GM12878 (cell line): ENCODE measurements around the gene DYNLT4. TPM values are rescaled to one million over a fixed set of nuclear protein-coding genes. Genes with fewer than 3 reads are reported as not detected.

ENCODE experiments used
- CBX5 ChIP-seq: sonication (generic); IDR thresholded peaks from 2 replicates; pipeline ENCODE4 v1.6.1; 2016; ENCODE audit warnings: low read depth, moderate library complexity, mild to moderate bottlenecking, inconsistent platforms
- CHD1 ChIP-seq: IDR thresholded peaks from 2 replicates; pipeline ENCODE4 v1.6.1; 2012; ENCODE audit warnings: low read depth, low read length, improper control_type of control experiment
- EED ChIP-seq: sonication (generic); IDR thresholded peaks from 2 replicates; pipeline ENCODE4 v1.6.1; 2016; ENCODE audit warnings: antibody characterized with exemption, low read depth
- ESRRA ChIP-seq: IDR thresholded peaks from 2 replicates; pipeline ENCODE4 v1.6.1; 2012; ENCODE audit warnings: mild to moderate bottlenecking, low read length, improper control_type of control experiment
- EZH2 ChIP-seq: IDR thresholded peaks from 2 replicates; pipeline ENCODE4 v1.6.1; 2012; ENCODE audit warnings: low read depth, mild to moderate bottlenecking, control low read depth, inconsistent platforms, low read length, borderline replicate concordance; ENCODE audit not compliant: control insufficient read depth
- MEF2A ChIP-seq: IDR thresholded peaks from 2 replicates; pipeline ENCODE4 v1.6.1; 2011; ENCODE audit warnings: low read depth, mild to moderate bottlenecking, low read length, moderate library complexity; ENCODE audit not compliant: insufficient read depth
- NR2C1 ChIP-seq: fragments of 450-650 bp; IDR thresholded peaks from 2 replicates; pipeline ENCODE4 v1.6.1; 2017; ENCODE audit warnings: antibody characterized with exemption, mild to moderate bottlenecking, moderate library complexity
- NRF1 ChIP-seq: conservative IDR thresholded peaks from 2 replicates; pipeline ENCODE4 v1.6.1; 2011; ENCODE audit warnings: mild to moderate bottlenecking, low read depth, low read length, improper control_type of control experiment
- RBBP5 ChIP-seq: fragments of 200-600 bp; sonication (generic); conservative IDR thresholded peaks from 2 replicates; pipeline ENCODE4 v1.6.1; 2016
- SPI1 ChIP-seq: IDR thresholded peaks from 2 replicates; pipeline ENCODE4 v1.6.1; 2011; ENCODE audit warnings: low read depth, mild to moderate bottlenecking, low read length, moderate library complexity, borderline replicate concordance; ENCODE audit not compliant: insufficient read depth
- SREBF2 ChIP-seq: IDR thresholded peaks from 2 replicates; pipeline ENCODE4 v1.6.1; 2012; ENCODE audit warnings: mild to moderate bottlenecking, low read length
- STAT3 ChIP-seq: IDR thresholded peaks from 2 replicates; pipeline ENCODE4 v1.6.1; 2011; ENCODE audit warnings: low read depth, low read length, improper control_type of control experiment
- TARDBP ChIP-seq: IDR thresholded peaks from 2 replicates; pipeline ENCODE4 v1.6.1; 2016; ENCODE audit warnings: borderline replicate concordance
- TBL1XR1 ChIP-seq: IDR thresholded peaks from 2 replicates; pipeline ENCODE4 v1.6.1; 2012; ENCODE audit warnings: low read depth, low read length, improper control_type of control experiment
- TCF7 ChIP-seq: IDR thresholded peaks from 2 replicates; pipeline ENCODE4 v1.6.1; 2014; ENCODE audit warnings: antibody characterized with exemption, borderline replicate concordance
- polyA plus RNA-seq, 11 experiments: library from polyadenylated mRNA; depleted of rRNA in 4 of 11; unstranded in 6 of 11; stranded (reverse) in 5 of 11; fragments of >200 nt; fragmentation: Nextera tagmentation in 4 of 11; fragmentation: Illumina TruSeq in 1 of 11; extraction: Ambion mirVana in 4 of 11; extraction: Trizol in 1 of 11; gene quantifications; 1 replicate in 1 of 11; 2 replicates in 10 of 11; pipeline versions ENCODE4 v1.2.1 to v1.2.3, GENCODE V29; 2011 to 2016; ENCODE audit warnings: inconsistent platforms in 2 of 11, missing spikeins in 2 of 11, low read depth in 1 of 11
- total RNA-seq, 4 experiments: library from RNA; depleted of rRNA in 3 of 4; stranded (reverse); fragments of >200 nt in 3 of 4; fragmentation: Illumina TruSeq in 1 of 4; extraction: Trizol in 1 of 4; gene quantifications; 2 replicates each; pipeline versions ENCODE4 v1.2.1 to v1.2.3, GENCODE V29; 2013 to 2021
- TF ChIP-seq, protein P1 (sequence below): IDR thresholded peaks from 2 replicates; pipeline ENCODE4 v1.6.1; 2012; ENCODE audit warnings: mild to moderate bottlenecking, low read depth, low read length
- TF ChIP-seq, protein P2 (sequence below): IDR thresholded peaks from 2 replicates; pipeline ENCODE4 v1.6.1; 2011; ENCODE audit warnings: borderline replicate concordance, low read depth, mild to moderate bottlenecking, moderate library complexity, mixed read lengths, low read length; ENCODE audit not compliant: insufficient read depth; ENCODE audit errors: extremely low read length
- TF ChIP-seq, protein P3 (sequence below): fragments of 450-650 bp; IDR thresholded peaks from 2 replicates; pipeline ENCODE4 v1.6.1; 2018; ENCODE audit warnings: mild to moderate bottlenecking, low read depth, moderate library complexity; ENCODE audit not compliant: partially characterized antibody
- TF ChIP-seq, protein P4 (sequence below): fragments of 450-650 bp; IDR thresholded peaks from 2 replicates; pipeline ENCODE4 v1.6.1; 2017; ENCODE audit warnings: mild to moderate bottlenecking, moderate library complexity

The DYNLT4 gene
- total and polyA plus RNA-seq, 10 of the 15 experiments (the other 5 are each of a cell fraction or from before 2014, with no cell fraction given) = 0.23 to 0.28 TPM; not detected in 8

DNA sequence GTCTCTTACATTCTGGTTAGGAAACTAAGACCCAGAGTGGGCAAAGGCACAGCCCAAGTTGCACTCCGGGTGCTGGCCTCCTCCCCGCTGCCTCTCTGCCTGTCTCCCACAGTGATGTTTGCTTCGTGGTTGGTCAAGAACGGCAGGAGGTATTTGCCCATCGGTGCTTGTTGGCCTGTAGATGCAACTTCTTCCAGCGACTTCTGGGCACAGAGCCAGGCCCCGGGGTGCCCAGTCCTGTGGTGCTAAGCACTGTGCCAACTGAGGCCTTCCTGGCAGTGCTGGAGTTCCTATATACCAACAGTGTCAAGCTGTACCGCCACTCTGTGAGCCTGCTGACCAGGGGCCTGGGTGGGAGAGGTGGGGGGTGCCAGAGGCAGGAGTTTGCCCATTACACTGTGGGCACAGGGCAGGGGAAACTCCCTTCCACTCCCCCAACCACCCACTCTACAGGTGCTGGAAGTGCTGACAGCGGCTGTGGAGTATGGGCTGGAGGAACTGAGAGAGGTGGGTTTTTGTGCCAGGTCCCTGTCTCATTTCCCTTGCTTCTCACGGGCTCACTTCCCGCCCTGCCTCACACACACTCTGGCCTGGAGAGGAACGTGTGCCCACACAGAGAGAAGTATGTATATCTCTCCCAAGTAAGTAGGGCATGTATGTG, 3.1 kb upstream of the DYNLT4 start (continued):
- TF ChIP-seq, protein P1, sequence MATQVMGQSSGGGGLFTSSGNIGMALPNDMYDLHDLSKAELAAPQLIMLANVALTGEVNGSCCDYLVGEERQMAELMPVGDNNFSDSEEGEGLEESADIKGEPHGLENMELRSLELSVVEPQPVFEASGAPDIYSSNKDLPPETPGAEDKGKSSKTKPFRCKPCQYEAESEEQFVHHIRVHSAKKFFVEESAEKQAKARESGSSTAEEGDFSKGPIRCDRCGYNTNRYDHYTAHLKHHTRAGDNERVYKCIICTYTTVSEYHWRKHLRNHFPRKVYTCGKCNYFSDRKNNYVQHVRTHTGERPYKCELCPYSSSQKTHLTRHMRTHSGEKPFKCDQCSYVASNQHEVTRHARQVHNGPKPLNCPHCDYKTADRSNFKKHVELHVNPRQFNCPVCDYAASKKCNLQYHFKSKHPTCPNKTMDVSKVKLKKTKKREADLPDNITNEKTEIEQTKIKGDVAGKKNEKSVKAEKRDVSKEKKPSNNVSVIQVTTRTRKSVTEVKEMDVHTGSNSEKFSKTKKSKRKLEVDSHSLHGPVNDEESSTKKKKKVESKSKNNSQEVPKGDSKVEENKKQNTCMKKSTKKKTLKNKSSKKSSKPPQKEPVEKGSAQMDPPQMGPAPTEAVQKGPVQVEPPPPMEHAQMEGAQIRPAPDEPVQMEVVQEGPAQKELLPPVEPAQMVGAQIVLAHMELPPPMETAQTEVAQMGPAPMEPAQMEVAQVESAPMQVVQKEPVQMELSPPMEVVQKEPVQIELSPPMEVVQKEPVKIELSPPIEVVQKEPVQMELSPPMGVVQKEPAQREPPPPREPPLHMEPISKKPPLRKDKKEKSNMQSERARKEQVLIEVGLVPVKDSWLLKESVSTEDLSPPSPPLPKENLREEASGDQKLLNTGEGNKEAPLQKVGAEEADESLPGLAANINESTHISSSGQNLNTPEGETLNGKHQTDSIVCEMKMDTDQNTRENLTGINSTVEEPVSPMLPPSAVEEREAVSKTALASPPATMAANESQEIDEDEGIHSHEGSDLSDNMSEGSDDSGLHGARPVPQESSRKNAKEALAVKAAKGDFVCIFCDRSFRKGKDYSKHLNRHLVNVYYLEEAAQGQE = no peak
- TF ChIP-seq, protein P2, sequence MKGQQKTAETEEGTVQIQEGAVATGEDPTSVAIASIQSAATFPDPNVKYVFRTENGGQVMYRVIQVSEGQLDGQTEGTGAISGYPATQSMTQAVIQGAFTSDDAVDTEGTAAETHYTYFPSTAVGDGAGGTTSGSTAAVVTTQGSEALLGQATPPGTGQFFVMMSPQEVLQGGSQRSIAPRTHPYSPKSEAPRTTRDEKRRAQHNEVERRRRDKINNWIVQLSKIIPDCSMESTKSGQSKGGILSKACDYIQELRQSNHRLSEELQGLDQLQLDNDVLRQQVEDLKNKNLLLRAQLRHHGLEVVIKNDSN = no peak
- TF ChIP-seq NRF1 = no peak
- TF ChIP-seq, protein P3, sequence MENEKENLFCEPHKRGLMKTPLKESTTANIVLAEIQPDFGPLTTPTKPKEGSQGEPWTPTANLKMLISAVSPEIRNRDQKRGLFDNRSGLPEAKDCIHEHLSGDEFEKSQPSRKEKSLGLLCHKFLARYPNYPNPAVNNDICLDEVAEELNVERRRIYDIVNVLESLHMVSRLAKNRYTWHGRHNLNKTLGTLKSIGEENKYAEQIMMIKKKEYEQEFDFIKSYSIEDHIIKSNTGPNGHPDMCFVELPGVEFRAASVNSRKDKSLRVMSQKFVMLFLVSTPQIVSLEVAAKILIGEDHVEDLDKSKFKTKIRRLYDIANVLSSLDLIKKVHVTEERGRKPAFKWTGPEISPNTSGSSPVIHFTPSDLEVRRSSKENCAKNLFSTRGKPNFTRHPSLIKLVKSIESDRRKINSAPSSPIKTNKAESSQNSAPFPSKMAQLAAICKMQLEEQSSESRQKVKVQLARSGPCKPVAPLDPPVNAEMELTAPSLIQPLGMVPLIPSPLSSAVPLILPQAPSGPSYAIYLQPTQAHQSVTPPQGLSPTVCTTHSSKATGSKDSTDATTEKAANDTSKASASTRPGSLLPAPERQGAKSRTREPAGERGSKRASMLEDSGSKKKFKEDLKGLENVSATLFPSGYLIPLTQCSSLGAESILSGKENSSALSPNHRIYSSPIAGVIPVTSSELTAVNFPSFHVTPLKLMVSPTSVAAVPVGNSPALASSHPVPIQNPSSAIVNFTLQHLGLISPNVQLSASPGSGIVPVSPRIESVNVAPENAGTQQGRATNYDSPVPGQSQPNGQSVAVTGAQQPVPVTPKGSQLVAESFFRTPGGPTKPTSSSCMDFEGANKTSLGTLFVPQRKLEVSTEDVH = no peak
- TF ChIP-seq CBX5 = no peak
- TF ChIP-seq CHD1 = no peak
- no peak for TF ChIP-seq RBBP5
- TF ChIP-seq SPI1 = peak; percentile 79
- TF ChIP-seq NR2C1 = no peak
- no peak for TF ChIP-seq TARDBP
- TF ChIP-seq MEF2A = no peak
- no peak for TF ChIP-seq TCF7
- TF ChIP-seq TBL1XR1 = no peak
- peak; percentile 78 for TF ChIP-seq EED
- no peak for TF ChIP-seq STAT3
- TF ChIP-seq EZH2 = no peak
- no peak for TF ChIP-seq ESRRA
- TF ChIP-seq, protein P4, sequence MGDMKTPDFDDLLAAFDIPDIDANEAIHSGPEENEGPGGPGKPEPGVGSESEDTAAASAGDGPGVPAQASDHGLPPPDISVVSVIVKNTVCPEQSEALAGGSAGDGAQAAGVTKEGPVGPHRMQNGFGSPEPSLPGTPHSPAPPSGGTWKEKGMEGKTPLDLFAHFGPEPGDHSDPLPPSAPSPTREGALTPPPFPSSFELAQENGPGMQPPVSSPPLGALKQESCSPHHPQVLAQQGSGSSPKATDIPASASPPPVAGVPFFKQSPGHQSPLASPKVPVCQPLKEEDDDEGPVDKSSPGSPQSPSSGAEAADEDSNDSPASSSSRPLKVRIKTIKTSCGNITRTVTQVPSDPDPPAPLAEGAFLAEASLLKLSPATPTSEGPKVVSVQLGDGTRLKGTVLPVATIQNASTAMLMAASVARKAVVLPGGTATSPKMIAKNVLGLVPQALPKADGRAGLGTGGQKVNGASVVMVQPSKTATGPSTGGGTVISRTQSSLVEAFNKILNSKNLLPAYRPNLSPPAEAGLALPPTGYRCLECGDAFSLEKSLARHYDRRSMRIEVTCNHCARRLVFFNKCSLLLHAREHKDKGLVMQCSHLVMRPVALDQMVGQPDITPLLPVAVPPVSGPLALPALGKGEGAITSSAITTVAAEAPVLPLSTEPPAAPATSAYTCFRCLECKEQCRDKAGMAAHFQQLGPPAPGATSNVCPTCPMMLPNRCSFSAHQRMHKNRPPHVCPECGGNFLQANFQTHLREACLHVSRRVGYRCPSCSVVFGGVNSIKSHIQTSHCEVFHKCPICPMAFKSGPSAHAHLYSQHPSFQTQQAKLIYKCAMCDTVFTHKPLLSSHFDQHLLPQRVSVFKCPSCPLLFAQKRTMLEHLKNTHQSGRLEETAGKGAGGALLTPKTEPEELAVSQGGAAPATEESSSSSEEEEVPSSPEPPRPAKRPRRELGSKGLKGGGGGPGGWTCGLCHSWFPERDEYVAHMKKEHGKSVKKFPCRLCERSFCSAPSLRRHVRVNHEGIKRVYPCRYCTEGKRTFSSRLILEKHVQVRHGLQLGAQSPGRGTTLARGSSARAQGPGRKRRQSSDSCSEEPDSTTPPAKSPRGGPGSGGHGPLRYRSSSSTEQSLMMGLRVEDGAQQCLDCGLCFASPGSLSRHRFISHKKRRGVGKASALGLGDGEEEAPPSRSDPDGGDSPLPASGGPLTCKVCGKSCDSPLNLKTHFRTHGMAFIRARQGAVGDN = peak; percentile 55; the same call in 1 of the 2 replicates
- no peak for TF ChIP-seq SREBF2
